Measurements from ENCODE around the gene JAKMIP1. TPM values are rescaled to one million over a fixed set of nuclear protein-coding genes. Genes with fewer than 3 reads are reported as not detected.

JAKMIP1 gene
- total RNA-seq, 1 experiment from 2014 or later = not detected

- intact Hi-C loops (cut with micrococcal nuclease; ENCODE audit: unreplicated experiment) = no loop called here
- no peak overlapping the region for H3K4me3 Mint-ChIP-seq (ENCODE audit: unreplicated experiment)
- TF ChIP-seq, protein P1, sequence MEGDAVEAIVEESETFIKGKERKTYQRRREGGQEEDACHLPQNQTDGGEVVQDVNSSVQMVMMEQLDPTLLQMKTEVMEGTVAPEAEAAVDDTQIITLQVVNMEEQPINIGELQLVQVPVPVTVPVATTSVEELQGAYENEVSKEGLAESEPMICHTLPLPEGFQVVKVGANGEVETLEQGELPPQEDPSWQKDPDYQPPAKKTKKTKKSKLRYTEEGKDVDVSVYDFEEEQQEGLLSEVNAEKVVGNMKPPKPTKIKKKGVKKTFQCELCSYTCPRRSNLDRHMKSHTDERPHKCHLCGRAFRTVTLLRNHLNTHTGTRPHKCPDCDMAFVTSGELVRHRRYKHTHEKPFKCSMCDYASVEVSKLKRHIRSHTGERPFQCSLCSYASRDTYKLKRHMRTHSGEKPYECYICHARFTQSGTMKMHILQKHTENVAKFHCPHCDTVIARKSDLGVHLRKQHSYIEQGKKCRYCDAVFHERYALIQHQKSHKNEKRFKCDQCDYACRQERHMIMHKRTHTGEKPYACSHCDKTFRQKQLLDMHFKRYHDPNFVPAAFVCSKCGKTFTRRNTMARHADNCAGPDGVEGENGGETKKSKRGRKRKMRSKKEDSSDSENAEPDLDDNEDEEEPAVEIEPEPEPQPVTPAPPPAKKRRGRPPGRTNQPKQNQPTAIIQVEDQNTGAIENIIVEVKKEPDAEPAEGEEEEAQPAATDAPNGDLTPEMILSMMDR (IDR thresholded peaks at IDR 0.05; ENCODE audit: insufficient read depth in 1 of 2, low read depth in 1 of 2, low read length in 1 of 2, severe bottlenecking in 1 of 2, unreplicated experiment in 1 of 2) = no peak
- H3K27ac Mint-ChIP-seq (ENCODE audit: unreplicated experiment) = no peak overlapping the region
- peaks cover 17% of the 10 kb centered on the region for H3K27me3 Mint-ChIP-seq (ENCODE audit: insufficient read depth, unreplicated experiment)
- H3K4me1 ChIP-seq = no peaks in the 10 kb centered on the region
- no peaks in the 10 kb centered on the region for H3K4me1 Mint-ChIP-seq (ENCODE audit: low read depth, unreplicated experiment)
- POLR2A ChIA-PET = no interaction called here
- no peak for DNase-seq
- no peak overlapping the region for H3K4me3 ChIP-seq (ENCODE audit: low read depth, low read length)
- no peaks in the 10 kb centered on the region for H3K27me3 ChIP-seq (replicated peaks; ENCODE audit: control insufficient read depth, insufficient read depth, low read length)
- no peaks in the 10 kb centered on the region for H3K9me3 Mint-ChIP-seq (ENCODE audit: unreplicated experiment)
- H3K36me3 ChIP-seq (ENCODE audit: control insufficient read depth, insufficient read depth, low read length) = no peaks in the 10 kb centered on the region
- no TSS peak for BruUV-seq (replicated peaks)
- no peaks in the 10 kb centered on the region for H3K9me3 ChIP-seq
- CTCF ChIA-PET = no interaction called here
- no peaks in the 10 kb centered on the region for H3K36me3 Mint-ChIP-seq (ENCODE audit: insufficient read depth, unreplicated experiment)
These were observed 21.8 kb upstream of the JAKMIP1 start for GRCh38 chr4:6221851-6222760.

DNA sequence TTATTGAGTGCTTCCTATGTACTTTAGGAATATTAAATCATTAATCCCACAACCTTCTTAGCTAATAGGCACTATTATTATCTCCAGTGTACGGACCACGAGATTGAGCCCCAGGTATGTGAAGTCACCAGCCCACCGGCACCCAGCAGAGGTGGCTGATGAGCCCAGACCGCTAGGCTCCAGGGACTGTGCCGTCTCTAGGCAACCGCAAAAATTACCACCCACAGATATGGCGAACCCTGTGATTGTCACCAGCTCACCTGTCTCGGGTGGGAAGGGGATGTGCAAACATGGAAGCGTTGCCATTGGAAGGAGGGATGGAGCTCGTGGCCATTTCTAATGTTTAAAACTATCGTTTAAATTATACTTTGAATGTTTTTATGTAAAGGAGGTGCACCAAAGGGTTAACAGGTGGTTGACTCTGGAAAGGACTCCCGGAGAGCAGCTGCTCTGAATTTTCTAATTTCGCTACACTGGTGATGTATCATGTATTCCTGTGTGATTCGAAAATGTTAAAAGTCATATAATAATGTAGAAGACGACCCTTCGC is 21.0 kb upstream of the JAKMIP1 start:
- Mint-ChIP-seq H3K4me3 (ENCODE audit: unreplicated experiment) (no peak overlapping the region), H3K27me3 (ENCODE audit: insufficient read depth, unreplicated experiment) (peaks cover 22% of the 10 kb centered on the region), H3K9me3 (ENCODE audit: unreplicated experiment) (no peaks in the 10 kb centered on the region), H3K27ac (ENCODE audit: unreplicated experiment) (no peak overlapping the region), H3K36me3 (ENCODE audit: insufficient read depth, unreplicated experiment) (no peaks in the 10 kb centered on the region), H3K4me1 (ENCODE audit: low read depth, unreplicated experiment) (no peaks in the 10 kb centered on the region)
- ChIA-PET CTCF (no interaction called here), POLR2A (no interaction called here)
- DNase-seq = no peak
- no peak overlapping the region for H3K4me3 ChIP-seq (ENCODE audit: low read depth, low read length)
- no TSS peak for BruUV-seq (replicated peaks)
- no peaks in the 10 kb centered on the region for H3K36me3 ChIP-seq (ENCODE audit: control insufficient read depth, insufficient read depth, low read length)
- H3K27me3 ChIP-seq (replicated peaks; ENCODE audit: control insufficient read depth, insufficient read depth, low read length) = no peaks in the 10 kb centered on the region
- no peaks in the 10 kb centered on the region for H3K9me3 ChIP-seq
- TF ChIP-seq, protein P1 (IDR thresholded peaks at IDR 0.05; ENCODE audit: insufficient read depth in 1 of 2, low read depth in 1 of 2, low read length in 1 of 2, severe bottlenecking in 1 of 2, unreplicated experiment in 1 of 2) = no peak
- H3K4me1 ChIP-seq = no peaks in the 10 kb centered on the region
- intact Hi-C loops (cut with micrococcal nuclease; ENCODE audit: unreplicated experiment) = no loop called here

DNA sequence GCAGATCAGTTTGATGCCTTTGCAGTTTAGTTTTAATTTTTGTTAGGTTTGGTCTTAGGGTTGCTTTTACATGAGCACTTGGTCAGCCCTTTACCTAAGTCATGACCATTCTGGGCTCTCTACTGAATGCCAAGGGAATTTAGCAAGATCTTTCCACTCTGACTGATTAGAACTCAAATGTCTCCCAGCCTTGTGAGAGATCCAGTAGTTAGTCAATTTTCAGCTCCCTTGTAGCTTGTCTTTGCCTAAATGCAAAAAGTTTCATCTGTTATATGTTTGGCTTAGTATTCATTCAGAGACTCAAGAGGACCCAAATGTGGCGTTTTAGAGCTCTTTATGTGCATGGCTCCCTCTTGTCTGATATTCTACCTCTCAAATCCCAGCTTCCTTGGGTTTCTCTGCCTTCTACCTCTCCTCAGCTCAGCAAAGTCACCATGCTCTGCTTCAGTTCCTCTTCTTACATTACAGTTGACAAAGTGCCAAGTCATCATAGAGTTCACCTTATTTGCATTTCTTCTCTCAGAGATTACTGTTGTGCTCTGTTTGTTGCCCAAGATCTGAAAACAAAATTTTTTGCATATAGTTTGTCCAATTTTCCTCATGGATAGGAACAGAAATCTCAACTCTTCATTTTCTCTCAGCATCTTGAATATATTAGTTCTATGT is 17.5 kb upstream of the JAKMIP1 start:
- BruUV-seq (replicated peaks) = no TSS peak
- TF ChIP-seq, protein P1 (IDR thresholded peaks at IDR 0.05; ENCODE audit: insufficient read depth in 1 of 2, low read depth in 1 of 2, low read length in 1 of 2, severe bottlenecking in 1 of 2, unreplicated experiment in 1 of 2) = no peak
- no peaks in the 10 kb centered on the region for H3K36me3 Mint-ChIP-seq (ENCODE audit: insufficient read depth, unreplicated experiment)
- no peaks in the 10 kb centered on the region for H3K4me1 ChIP-seq
- no peaks in the 10 kb centered on the region for H3K4me1 Mint-ChIP-seq (ENCODE audit: low read depth, unreplicated experiment)
- H3K9me3 Mint-ChIP-seq (ENCODE audit: unreplicated experiment) = no peaks in the 10 kb centered on the region
- no peaks in the 10 kb centered on the region for H3K36me3 ChIP-seq (ENCODE audit: control insufficient read depth, insufficient read depth, low read length)
- POLR2A ChIA-PET = no interaction called here
- peaks cover 24% of the 10 kb centered on the region for H3K27me3 Mint-ChIP-seq (ENCODE audit: insufficient read depth, unreplicated experiment)
- intact Hi-C loops (cut with micrococcal nuclease; ENCODE audit: unreplicated experiment) = no loop called here
- no peak for DNase-seq
- no peak overlapping the region for H3K4me3 ChIP-seq (ENCODE audit: low read depth, low read length)
- CTCF ChIA-PET = no interaction called here
- no peaks in the 10 kb centered on the region for H3K9me3 ChIP-seq
- H3K27me3 ChIP-seq (replicated peaks; ENCODE audit: control insufficient read depth, insufficient read depth, low read length) = no peaks in the 10 kb centered on the region
- H3K4me3 Mint-ChIP-seq (ENCODE audit: unreplicated experiment) = no peak overlapping the region
- H3K27ac Mint-ChIP-seq (ENCODE audit: unreplicated experiment) = no peak overlapping the region
